Astrocyte of the hippocampus (primary cell): ENCODE results near the gene AP1S3.
A peak's percentile ranks its signal among the peaks of the same experiment; 100 is the strongest.
"Not testable (repeated sequence)": the region's sequence is repeated elsewhere in the genome, so short reads cannot be mapped to it uniquely, and the experiment has no call there.

Source experiments
- DNase-seq: peaks from one replicate; pipeline ENCODE4 v3.0.0; 2011; ENCODE audit warnings: low read depth, low spot score

AP1S3 gene

DNA sequence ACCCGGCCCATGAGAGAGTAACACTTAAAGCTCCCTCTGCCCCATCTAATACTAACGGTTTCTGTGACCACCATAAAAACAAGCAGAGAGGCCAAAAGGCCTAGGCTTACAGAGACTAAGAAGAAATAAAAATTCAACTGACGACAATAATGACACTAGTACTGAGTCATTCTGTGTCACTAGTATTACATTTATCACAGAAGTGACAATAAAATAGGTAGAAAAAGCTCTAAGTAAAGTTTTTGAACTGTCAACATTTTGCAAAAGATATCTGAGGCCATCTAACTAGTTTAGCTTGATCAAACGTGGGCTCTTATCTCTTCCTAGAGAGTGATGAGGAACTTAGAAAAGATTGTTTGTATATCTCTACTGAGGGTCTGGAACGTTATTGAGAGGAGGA, 35.6 kb downstream of the AP1S3 start:
- DNase-seq: no peak

DNA sequence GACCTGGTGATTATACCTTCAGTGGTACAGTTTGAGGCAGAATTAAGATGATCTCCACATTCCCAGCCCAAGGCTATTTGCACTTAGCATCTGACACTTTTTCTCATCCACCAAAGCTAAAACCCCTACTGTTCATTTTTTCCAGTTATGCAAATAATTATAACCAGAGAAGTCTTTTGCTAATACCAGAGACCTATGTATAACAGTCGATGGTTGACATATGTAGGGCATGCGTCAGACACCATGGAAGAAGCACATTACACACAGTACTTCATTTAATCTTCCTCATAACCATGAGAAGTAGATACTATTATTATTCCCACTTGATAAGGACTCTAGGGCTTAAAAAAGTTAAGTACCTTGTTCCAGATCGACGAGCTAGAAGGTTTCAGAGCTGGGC, 36.5 kb downstream of the AP1S3 start:
- no peak for DNase-seq

DNA sequence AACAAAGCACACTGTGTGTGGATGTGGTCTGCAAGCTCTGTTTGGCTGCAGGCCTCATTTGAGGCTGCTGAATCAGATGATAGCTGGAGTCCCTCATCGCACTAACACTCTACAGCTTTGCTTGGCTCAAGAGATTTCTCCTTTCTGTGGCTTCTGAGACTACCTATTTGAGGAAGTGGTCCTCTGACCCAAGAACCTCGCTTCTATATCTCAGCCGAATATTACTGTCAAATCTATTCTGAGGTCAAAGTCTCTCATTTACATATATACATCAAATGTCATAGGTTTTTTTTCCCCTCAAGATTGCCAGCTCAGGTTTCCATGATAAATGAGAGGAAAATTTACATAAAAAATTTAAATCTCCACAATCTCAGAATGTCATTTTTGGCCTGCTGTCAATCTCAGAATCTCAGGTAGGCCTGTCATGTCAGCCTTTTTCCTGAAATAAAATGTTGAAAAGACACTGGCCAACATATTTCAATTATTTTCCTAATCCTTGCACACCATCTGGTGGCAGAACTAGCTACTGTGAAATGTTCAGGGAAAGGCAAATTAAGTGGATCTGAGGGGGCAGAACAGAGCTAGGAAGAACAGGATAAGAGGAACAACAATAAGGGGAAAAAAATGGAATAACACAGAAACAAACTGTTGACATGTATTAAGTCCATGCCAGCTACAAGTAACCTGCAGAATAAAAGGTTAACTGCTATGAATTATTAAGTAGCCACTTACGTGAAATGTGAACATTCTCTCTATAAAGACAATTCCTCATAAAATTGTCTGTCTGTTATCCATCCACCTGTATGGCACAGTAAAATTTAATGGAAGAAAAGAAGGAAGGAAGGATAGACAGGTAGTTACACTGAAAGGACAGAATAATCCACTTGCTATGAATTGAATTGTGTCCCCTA, 39.3 kb downstream of the AP1S3 start:
- DNase-seq: peak; percentile 80

DNA sequence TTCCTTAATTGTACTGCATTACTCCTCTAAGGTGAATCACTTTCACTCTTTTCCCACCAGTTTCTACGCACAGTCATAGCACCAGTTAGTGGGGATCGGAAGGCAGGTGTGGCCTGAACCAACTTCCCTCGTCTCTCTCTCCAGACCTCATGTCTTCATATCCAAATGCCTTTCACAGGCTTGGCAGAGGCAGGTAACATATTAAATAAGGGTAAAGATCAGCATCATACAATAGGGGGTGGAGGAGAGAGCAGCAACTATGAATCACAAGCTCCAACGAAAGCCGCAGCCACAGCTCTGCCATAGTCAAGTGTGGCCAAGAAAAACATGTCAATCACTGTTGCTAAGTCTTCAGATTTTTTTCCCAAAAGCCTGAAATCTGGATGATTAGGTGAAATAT, 40.3 kb downstream of the AP1S3 start:
- DNase-seq: peak; percentile 93

DNA sequence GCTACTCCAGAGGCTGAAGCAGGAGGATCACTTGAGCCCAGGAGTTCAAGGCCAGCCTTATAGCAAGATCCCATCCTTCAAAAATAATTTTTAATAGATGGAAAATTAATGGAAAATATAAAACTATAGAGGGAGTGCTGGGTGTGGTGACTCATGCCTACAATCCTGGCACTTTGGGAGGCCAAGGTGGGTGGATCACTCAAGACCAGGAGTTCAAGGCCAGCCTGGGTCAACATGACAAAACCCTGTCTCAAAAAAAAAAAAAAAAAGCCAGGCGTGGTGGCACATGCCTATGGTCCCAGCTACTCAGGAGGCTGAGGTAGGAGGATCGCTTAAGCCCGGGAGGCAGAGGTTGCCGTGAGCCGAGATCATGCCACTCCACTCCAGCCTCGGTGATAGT, 48.0 kb downstream of the AP1S3 start:
- no peak for DNase-seq

DNA sequence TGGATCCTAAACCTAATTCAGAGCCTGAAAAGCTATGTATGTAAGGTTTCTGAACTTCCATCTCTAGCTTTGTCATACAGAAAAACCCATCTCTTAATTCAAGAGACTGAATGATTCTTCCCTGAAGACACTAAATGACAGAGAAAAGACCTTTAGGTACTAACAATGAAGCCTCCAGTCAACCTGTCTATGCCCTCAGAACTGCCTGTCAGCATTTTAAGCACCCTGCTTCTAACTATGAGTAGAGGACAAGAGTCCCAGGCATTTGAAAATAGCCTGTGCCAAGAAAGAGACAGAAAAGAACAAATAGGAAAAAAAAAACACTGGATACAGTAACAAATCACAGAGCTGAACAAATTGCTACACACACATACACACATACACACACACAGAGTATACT, 48.6 kb downstream of the AP1S3 start:
- no peak for DNase-seq

DNA sequence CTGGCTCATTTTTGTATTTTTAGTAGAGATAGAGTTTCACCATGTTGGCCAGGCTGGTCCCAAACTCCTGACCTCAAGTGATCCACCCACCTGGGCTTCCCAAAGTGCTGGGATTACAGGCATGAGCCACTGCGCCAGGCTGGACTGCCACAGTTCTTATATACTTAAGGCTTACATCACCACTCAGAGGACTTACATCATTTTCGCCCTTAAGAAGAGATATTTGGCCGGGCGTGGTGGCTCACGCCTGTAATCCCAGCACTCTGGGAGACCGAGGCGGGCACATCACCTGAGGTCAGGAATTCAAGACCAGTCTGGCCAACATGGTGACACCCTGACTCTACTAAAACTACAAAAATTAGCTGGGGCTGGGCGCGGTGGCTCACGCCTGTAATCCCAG, 49.3 kb downstream of the AP1S3 start:
- DNase-seq: not testable (repeated sequence)

DNA sequence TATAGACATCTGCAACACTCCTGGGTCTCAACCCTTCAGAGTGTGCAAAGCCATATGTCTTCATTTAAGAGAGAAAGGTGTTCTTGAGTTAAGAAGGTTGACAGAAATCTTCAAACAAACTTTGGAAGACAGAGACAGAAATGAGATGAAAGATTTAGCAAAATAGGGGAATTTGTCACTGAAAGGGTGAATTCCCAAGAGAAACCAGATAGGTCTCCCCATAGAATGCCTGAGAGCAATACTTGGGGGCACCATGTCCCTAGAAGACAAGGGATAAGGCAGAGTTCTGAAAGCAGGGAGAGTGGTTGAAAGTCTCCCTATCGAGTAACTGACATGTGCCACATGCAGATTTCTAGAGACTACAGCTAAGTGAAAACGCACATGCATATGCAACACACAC, 50.0 kb downstream of the AP1S3 start:
- DNase-seq: no peak

DNA sequence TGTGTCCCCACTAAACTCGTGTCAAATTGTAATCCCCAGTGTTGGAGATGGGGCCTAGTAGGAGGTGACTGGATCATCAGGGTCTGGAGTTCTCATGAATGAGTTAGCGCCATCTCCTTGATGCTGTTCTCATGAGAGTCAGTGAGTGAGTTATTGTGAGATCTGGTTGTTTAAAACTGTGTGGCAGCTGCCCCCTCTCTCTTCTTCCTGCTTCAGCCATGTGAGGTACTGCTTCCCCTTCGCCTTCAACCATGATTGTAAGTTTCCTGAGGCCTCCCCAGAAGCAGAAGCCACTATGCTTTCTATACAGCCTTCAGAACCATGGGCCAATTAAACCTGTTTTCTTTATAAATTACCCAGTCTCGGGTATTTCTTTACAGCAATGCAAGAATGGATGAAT, 50.4 kb downstream of the AP1S3 start:
- DNase-seq: no peak

DNA sequence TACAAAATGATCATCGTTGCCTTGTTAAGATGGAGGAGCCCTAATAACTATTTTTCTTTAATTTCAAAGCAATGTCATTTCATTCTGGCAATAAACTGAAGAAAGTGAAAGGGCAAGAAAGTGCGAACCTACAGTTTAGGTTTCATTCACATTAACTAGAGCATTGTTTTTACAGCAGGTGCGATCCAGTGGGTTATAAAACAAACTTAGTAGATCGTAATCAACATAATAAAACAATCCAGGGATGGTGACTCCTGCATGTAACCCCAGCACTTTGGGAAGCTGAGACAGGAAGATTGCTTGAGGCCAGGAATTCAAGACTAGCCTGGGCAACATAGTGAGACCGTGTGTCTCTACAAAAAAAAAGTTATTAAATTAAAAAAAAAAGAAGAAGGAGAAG, 51.1 kb downstream of the AP1S3 start:
- no peak for DNase-seq

DNA sequence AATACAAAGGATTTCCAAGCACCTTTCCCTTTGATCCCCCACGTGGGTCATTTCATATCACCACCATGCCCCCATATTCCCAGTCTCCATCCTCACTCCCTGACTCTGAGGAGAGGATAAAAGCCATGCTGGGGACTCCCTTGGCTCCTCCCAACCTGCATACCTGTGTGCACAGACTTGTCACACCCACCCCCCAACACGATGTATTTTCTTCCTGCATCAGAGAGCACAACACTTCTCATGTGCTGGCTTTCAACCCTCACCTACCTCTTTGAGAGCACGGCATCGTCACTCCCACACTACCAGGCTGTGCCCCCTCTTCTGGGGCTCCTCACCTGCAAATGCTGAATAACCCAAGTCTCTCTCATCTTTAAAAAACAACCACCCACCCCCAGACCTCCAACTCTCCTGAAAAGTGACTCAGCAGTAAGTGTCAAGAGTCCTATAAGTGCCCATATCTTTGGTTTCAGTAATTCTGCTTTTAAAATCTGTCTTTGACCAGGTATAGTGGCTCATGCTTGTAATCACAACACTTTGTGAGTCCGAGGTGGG, 53.1 kb downstream of the AP1S3 start:
- no peak for DNase-seq

DNA sequence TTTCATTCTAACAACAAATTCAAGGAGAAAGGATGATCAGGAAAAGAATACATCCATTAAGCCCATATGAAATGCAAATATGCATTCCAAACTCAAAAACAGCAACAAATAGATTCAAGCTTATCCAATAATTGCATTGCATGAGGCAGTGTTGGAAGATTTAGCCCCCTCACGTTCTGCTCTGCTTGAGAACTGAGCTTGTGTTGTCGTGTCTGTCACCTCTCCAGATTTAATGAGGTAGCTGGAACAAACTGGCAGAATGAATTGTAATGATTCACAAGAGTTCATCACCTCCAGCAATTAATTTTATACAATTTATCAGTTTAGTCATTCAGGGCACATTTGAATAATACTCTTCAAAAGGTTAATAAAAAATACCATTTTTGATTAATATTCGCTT, 54.8 kb downstream of the AP1S3 start:
- DNase-seq: no peak

DNA sequence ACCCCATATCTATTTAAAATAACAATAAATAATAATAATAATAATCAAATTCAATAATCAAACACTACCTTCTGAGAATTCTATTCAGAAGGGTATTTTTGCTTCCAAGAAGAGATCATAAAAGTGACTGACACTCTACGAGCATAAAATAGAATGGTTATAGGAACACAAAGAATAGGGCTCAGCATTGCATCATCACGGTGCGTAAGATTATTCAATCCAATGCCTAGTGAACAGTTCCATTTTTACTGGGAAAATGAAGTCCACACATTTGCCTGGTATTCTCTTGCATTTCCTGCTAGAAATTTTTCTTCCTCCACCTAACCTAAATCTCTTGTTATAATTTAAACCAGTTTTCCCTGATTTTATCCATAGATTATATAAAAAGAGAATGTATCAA, 55.8 kb downstream of the AP1S3 start:
- DNase-seq: no peak

DNA sequence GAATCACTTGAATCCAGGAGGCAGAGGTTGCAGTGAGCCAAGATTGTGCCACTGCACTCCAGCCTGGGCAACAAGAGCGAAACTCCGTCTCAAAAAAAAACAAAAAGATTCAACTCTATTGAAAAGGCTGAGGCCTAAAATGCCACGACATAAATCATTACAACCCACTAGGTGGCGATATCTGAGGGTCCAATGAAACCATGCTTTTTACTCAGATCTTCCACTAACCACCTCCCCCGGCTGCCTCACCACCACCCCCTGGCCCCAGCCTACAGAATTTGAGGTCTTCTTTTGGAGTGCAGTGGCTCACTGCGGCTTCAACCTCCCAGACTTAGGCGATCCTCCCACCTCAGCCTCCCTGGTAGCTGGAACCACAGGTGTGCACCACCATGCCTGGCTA, 57.5 kb downstream of the AP1S3 start:
- DNase-seq: peak; percentile 36

DNA sequence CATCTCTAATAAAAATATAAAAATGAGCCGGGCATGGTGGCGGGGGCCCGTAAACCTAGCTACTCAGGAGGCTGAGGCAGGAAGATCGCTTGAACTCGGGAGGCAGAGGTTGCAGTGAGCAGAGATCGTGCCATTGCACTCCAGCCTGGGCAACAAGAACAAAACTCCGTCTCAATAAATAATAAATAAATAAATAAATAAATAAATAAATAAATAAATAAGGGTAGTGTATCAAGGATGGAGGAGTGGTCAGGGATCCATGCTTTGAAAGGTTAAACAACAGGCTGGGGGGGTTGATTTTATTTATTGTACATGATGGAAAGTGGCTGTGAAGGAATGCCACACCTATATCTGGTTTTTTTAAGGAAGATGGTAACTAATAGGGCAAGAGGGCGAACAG, 63.2 kb downstream of the AP1S3 start:
- no peak for DNase-seq

DNA sequence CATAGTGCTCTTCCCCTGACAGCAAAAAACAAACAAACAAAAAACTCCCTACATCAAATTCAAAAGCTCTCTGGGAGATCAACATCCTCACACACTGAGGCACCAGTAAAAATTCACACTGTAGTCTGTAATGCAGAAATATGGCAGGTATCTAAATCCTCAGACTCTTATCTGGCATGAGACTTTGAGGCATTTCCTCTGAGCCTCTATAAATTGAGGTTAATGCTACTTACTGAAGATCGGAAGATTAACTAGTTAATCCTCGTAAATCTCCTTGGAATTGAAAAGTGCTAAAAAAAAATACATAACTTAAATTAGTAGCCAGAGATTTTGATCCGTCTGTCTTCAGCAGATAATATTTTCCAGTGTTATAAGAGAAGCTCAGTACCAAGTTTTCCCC, 65.0 kb downstream of the AP1S3 start:
- no peak for DNase-seq

DNA sequence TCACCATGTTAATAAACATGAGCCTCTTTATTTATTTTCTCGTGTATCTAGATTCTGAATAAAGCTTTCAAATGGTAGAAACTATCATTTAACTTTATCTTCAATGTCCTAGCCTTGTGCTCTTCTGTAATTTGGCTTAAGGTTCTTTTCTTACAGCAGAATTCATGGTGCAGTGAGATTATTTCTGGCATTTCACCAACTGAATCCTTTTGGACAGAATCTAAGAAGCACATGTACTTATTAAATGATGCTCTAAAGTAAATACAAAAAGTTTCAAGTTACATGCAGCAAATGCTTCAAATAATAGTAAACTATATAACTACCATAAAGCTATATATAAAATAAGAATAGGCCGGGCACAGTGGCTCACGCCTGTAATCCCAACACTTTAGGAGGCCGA, 65.9 kb downstream of the AP1S3 start:
- DNase-seq: no peak

DNA sequence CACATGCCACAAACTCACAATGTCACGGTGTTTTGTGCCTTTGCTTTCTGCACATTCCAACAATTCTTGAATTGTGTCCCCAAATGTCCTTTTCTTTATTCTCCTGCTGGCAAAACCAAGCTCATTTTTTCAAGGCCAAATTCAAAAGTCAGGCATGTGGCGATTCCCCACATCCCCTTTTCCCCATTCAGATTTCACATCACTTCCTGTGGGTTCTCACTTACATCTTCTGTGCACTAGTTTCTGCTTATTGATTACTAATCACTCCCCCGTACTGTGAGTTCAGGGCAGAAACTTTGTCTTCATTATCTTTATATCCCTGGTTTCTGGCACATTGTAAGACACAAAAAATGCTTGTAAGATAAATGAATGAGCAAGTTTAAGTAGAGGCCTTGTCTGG, 69.2 kb downstream of the AP1S3 start:
- no peak for DNase-seq

DNA sequence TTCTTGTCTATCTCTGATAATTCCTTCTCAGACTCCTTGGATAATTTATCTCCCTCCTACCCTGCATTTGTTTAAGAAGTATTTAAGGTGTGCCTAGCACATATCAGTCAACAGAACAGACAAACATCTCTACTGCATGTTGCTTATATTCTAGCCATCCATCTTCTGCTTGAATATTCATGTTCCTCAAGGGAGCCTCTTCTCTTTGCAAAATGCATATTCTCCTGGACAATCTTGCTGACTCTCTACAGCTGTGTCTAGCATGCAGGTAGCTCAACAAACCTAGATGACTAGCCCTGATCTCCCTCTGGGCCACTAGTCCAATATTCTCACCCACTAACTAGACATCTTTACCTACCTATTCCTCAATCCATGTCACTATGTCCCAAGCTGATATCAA, 70.0 kb downstream of the AP1S3 start:
- no peak for DNase-seq

DNA sequence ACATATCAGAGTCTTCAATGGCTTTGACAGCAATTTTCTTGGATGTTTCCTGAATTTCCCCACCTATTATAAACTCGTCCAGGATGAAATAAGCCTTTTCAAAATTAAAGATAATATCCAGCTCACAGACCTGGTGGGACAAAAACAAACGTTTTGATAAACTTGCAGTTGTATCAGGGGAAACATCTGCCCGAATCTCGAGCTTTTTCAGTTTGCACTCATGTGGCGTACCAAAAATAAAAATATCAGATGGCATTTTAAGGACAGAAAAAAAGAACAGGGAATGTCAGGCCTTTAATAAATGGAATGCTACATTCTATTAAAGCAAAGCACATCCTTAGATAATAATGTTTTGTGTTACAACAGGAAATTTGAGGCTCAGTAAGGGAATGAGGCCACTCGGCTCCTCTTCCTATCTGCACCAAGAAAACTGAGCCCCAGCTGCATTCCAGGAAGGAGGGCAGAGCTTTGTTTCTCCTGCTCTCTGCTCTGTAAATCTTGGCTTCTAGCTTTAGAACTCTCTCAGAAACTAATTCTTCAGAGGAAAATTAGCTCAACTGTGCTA, 72.1 kb downstream of the AP1S3 start:
- no peak for DNase-seq

DNA sequence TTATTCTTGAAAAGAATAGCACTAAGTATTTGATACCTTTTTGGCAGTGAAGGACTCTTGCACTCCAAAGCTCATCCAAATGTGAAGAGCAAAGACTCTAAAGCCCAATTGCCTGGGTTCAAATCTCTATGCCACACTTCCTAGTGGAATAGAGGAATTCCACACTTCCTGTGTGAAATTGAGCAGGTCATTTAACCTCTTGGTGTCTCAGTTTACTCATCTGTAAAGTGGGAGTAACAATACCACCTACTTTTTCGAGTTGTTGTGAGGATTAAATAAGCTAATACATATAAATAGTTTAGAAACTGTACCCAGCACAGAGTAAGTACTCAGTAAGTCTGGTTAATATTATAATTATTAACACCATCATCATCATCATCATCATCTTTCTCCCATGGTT, 72.6 kb downstream of the AP1S3 start:
- DNase-seq: no peak

DNA sequence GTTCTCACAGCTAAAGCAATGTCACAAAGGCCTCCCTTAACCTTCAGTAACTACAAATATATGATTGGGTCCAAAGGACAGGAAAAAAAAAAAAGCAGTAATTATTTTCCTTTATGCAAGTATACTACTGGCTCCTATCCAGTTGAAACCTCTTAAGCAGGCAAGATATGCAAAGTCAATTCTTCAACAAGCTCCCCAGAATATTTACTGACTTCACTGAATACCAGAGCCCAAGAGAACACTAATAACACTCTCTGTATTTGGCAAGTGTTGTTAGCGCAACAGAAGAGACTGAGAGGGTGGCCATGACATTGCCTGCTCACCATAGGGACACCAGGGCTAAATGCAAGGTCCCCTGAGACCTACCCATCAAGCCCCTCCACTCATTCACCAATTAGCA, 74.5 kb downstream of the AP1S3 start:
- DNase-seq: peak; percentile 83

DNA sequence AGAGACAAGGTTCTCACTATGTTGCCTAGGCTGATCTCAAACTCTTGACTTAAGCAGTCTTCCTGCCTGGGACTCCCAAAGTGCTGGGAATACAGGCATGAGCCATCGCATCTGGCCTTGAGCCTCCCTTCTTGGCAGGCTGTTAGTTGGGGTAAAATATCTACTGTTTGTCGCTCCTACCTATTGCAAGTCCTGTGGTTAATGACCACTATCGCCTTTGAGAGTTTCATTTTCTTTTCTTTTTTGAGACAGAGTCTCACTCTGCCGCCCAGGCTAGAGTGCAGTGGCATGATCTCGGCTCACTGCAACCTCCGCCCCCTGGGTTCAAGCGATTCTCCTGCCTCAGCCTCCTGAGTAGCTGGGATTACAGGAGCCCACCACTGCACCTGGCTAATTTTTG, 75.6 kb downstream of the AP1S3 start:
- DNase-seq: not testable (repeated sequence)
